GM23248 (cell line): ENCODE results near the gene CEP95.

Experiments used
- EZH2 ChIP-seq: fragments of 200-600 bp; sonication (generic); IDR thresholded peaks from 2 replicates; pipeline ENCODE4 v1.6.1; 2018; ENCODE audit warnings: antibody characterized with exemption, mild to moderate bottlenecking; ENCODE audit not compliant: insufficient read depth, poor library complexity, severe bottlenecking
- EZH2phosphoT487 ChIP-seq: fragments of 200-600 bp; sonication (generic); IDR thresholded peaks from 2 replicates; pipeline ENCODE4 v1.6.1; 2018; ENCODE audit warnings: antibody characterized with exemption, moderate library complexity, mild to moderate bottlenecking, low read depth; ENCODE audit not compliant: insufficient read depth

- TF ChIP-seq EZH2 = no peak
- TF ChIP-seq EZH2phosphoT487 = no peak
Observed at GRCh38 chr17:64527914-64528313, 21.1 kb downstream of the CEP95 start.
